SK-N-SH (cell line): ENCODE results near the gene C11orf91. TPM values are rescaled to one million over a fixed set of nuclear protein-coding genes. Genes with fewer than 3 reads are reported as not detected.

Experiments used
- CTCF ChIA-PET: fragments of 300-600, 350-600 bp; formaldehyde crosslinking; extraction: SDS; loops from one replicate; lab custom pipeline; 2021; lab: Yijun Ruan, JAX
- POLR2A ChIA-PET: fragments of 350-600 bp; sonication (Branson Sonifier 250); formaldehyde crosslinking; extraction: SDS; loops from one replicate; lab custom pipeline; 2020; ENCODE audit warnings: antibody characterized with exemption, inconsistent platforms; lab: Yijun Ruan, JAX
- DNase-seq: peaks from one replicate; pipeline ENCODE4 v3.0.0; 2012
- H2AFZ ChIP-seq: fragments of 200-600 bp; sonication (generic); 2 replicates; pipeline ENCODE4 v1.8.1; 2016; ENCODE audit warnings: antibody characterized with exemption, mild to moderate bottlenecking, low read depth
- H3F3A ChIP-seq: fragments of 200-600 bp; sonication (generic); replicated peaks from 2 replicates; pipeline ENCODE3; 2016; ENCODE audit warnings: antibody characterized with exemption, mild to moderate bottlenecking; ENCODE audit not compliant: insufficient read depth
- H3K27ac ChIP-seq, 2 experiments: fragments of 200-500 bp in 1 of 2; fragments of 200-600 bp in 1 of 2; sonication (Bioruptor generic) in 1 of 2; sonication (generic), shearing (Covaris generic) in 1 of 2; 2 replicates each; pipeline versions ENCODE4 v1.5.1 to v1.6.1; 2014 to 2016; ENCODE audit warnings: low read depth in 2 of 2, inconsistent platforms in 1 of 2, low read length in 1 of 2, mild to moderate bottlenecking in 1 of 2, mixed read lengths in 1 of 2
- H3K27me3 ChIP-seq: fragments of 200-600 bp; sonication (generic), shearing (Covaris generic); 2 replicates; pipeline ENCODE4 v1.6.1; 2016; ENCODE audit warnings: mixed run types; ENCODE audit not compliant: insufficient read depth
- H3K36me3 ChIP-seq, 2 experiments: fragments of 200-500 bp in 1 of 2; fragments of 200-600 bp in 1 of 2; sonication (Bioruptor generic) in 1 of 2; sonication (generic) in 1 of 2; replicated peaks in 1 of 2; 2 replicates each; pipeline versions ENCODE3 to v1.5.1; 2014 to 2016; ENCODE audit warnings: low read length in 1 of 2, mild to moderate bottlenecking in 1 of 2; ENCODE audit not compliant: insufficient read depth in 2 of 2, control insufficient read depth in 1 of 2
- H3K4me1 ChIP-seq, 2 experiments: fragments of 200-500 bp in 1 of 2; fragments of 200-600 bp in 1 of 2; sonication (Bioruptor generic) in 1 of 2; sonication (generic), shearing (Covaris generic) in 1 of 2; 2 replicates each; pipeline versions ENCODE4 v1.5.1 to v1.6.1; 2014 to 2016; ENCODE audit warnings: low read depth in 1 of 2, low read length in 1 of 2, mixed run types in 1 of 2; ENCODE audit not compliant: insufficient read depth in 2 of 2, control insufficient read depth in 1 of 2
- H3K4me2 ChIP-seq: fragments of 200-600 bp; sonication (generic), shearing (Covaris generic); 2 replicates; pipeline ENCODE4 v1.6.1; 2017; ENCODE audit warnings: mixed run types
- H3K4me3 ChIP-seq, 2 experiments: fragments of 200-500 bp in 1 of 2; fragments of 200-600 bp in 1 of 2; sonication (Bioruptor generic) in 1 of 2; sonication (generic), shearing (Covaris generic) in 1 of 2; 2 replicates each; pipeline versions ENCODE4 v1.5.1 to v1.8.1; 2014 to 2016; ENCODE audit warnings: low read depth in 2 of 2, inconsistent platforms in 1 of 2, low read length in 1 of 2, mild to moderate bottlenecking in 1 of 2, mixed read lengths in 1 of 2, moderate library complexity in 1 of 2
- H3K79me2 ChIP-seq: fragments of 200-600 bp; sonication (generic); 2 replicates; pipeline ENCODE4 v1.8.1; 2017; ENCODE audit warnings: mild to moderate bottlenecking; ENCODE audit not compliant: insufficient read depth
- H3K9ac ChIP-seq: fragments of 200-600 bp; sonication (generic); 2 replicates; pipeline ENCODE4 v1.6.1; 2017; ENCODE audit warnings: mixed run types
- H3K9me2 ChIP-seq: fragments of 200-600 bp; sonication (generic); 2 replicates; pipeline ENCODE4 v1.6.1; 2017; ENCODE audit warnings: mixed run types
- H3K9me3 ChIP-seq: fragments of 200-600 bp; sonication (generic); 2 replicates; pipeline ENCODE4 v1.6.1; 2017; ENCODE audit warnings: mixed run types, mild to moderate bottlenecking, moderate library complexity
- H4K20me1 ChIP-seq: fragments of 200-600 bp; sonication (generic); 2 replicates; pipeline ENCODE4 v1.6.1; 2017; ENCODE audit warnings: mild to moderate bottlenecking, mixed run types; ENCODE audit not compliant: insufficient read depth
- CHD2 ChIP-seq: fragments of 150-350 bp; IDR thresholded peaks from 2 replicates; pipeline ENCODE4 v1.6.1; 2018; ENCODE audit warnings: low read length; ENCODE audit not compliant: partially characterized antibody
- CTCF ChIP-seq: fragments of 200-600 bp; sonication (generic); IDR thresholded peaks from 2 replicates; pipeline ENCODE4 v1.6.1; 2017; ENCODE audit warnings: antibody characterized with exemption, mild to moderate bottlenecking, moderate library complexity
- ELF1 ChIP-seq: IDR thresholded peaks from 2 replicates; pipeline ENCODE4 v1.4.0; 2012
- FOSL2 ChIP-seq: IDR thresholded peaks from 2 replicates; pipeline ENCODE4 v1.4.0; 2012; ENCODE audit warnings: low read depth, mild to moderate bottlenecking, moderate library complexity, borderline replicate concordance
- FOXJ3 ChIP-seq: sonication (generic); formaldehyde crosslinking; IDR thresholded peaks from 2 replicates; pipeline ENCODE4 v1.5.1; 2020; ENCODE audit warnings: mild to moderate bottlenecking, missing genetic modification reagents
- FOXM1 ChIP-seq: IDR thresholded peaks from 2 replicates; pipeline ENCODE4 v1.4.0; 2012; ENCODE audit warnings: low read depth, mild to moderate bottlenecking
- GABPA ChIP-seq: IDR thresholded peaks from 2 replicates; pipeline ENCODE4 v1.4.0; 2012; ENCODE audit warnings: low read depth, mild to moderate bottlenecking
- GATA2 ChIP-seq: sonication (generic); formaldehyde crosslinking; IDR thresholded peaks from 2 replicates; pipeline ENCODE4 v1.5.0; 2020; ENCODE audit warnings: mild to moderate bottlenecking, missing genetic modification reagents
- IRF3 ChIP-seq: fragments of 150-350 bp; IDR thresholded peaks from 2 replicates; pipeline ENCODE4 v1.6.1; 2016; ENCODE audit warnings: mild to moderate bottlenecking, low read depth, low read length
- JUND ChIP-seq: IDR thresholded peaks from 2 replicates; pipeline ENCODE4 v1.4.0; 2012
- MAX ChIP-seq: IDR thresholded peaks from 2 replicates; pipeline ENCODE4 v1.4.0; 2012; ENCODE audit warnings: low read depth
- MEF2A ChIP-seq: IDR thresholded peaks from 2 replicates; pipeline ENCODE4 v1.4.0; 2012; ENCODE audit warnings: low read depth, borderline replicate concordance
- NFIC ChIP-seq: IDR thresholded peaks from 2 replicates; pipeline ENCODE4 v1.4.0; 2012; ENCODE audit warnings: borderline replicate concordance
- NRF1 ChIP-seq: IDR thresholded peaks from 2 replicates; pipeline ENCODE4 v1.6.1; 2012; ENCODE audit warnings: low read depth, mild to moderate bottlenecking, low read length
- PBX3 ChIP-seq: IDR thresholded peaks from 2 replicates; pipeline ENCODE4; 2012
- POLR2AphosphoS5 ChIP-seq: IDR thresholded peaks from 2 replicates; pipeline ENCODE4 v1.6.1; 2012; ENCODE audit warnings: low read depth, low read length
- RAD21 ChIP-seq: IDR thresholded peaks from 2 replicates; pipeline ENCODE4 v1.6.1; 2012; ENCODE audit warnings: mild to moderate bottlenecking, low read length
- RCOR1 ChIP-seq: fragments of 150-350 bp; IDR thresholded peaks from 2 replicates; pipeline ENCODE4 v1.6.1; 2017; ENCODE audit warnings: antibody characterized with exemption, low read length
- REST ChIP-seq: IDR thresholded peaks from 2 replicates; pipeline ENCODE4 v1.6.1; 2012; ENCODE audit warnings: mild to moderate bottlenecking, low read depth, low read length, moderate library complexity
- RXRA ChIP-seq: IDR thresholded peaks from 2 replicates; pipeline ENCODE4 v1.4.0; 2012; ENCODE audit warnings: low read depth, mild to moderate bottlenecking, borderline replicate concordance
- SMC3 ChIP-seq: IDR thresholded peaks from 2 replicates; pipeline ENCODE4 v1.6.1; 2012; ENCODE audit warnings: low read depth, low read length, improper control_type of control experiment
- TCF12 ChIP-seq: IDR thresholded peaks from 2 replicates; pipeline ENCODE4 v1.4.0; 2012
- YY1 ChIP-seq: IDR thresholded peaks from 2 replicates; pipeline ENCODE4 v1.4.0; 2012; ENCODE audit warnings: low read depth, mild to moderate bottlenecking
- WGBS: methylation state at CpG from one replicate; pipeline ENCODE4 v1.1.6; 2017; ENCODE audit warnings: low lambda C conversion rate; 5-methylcytosine and 5-hydroxymethylcytosine counted together
- polyA plus RNA-seq, 3 experiments: library from polyadenylated mRNA; depleted of rRNA; stranded (reverse); fragments of >200 nt; gene quantifications; 2 replicates each; pipeline ENCODE4 v1.2.3, GENCODE V29; 2012

The C11orf91 gene
- polyA plus RNA-seq, 1 of the 3 experiments (the other 2 are of a cell fraction) = 0.15 TPM

- H3K9ac ChIP-seq = no peak overlapping the region
- TF ChIP-seq NFIC (no peak), CTCF (no peak), RCOR1 (no peak), FOXJ3 (CRISPR knock-in tag) (no peak), GATA2 (CRISPR knock-in tag) (no peak), MAX (no peak), NRF1 (no peak), YY1 (no peak), SMC3 (no peak)
- H3K27ac ChIP-seq = no peak overlapping the region
- no peak overlapping the region for H3K4me2 ChIP-seq
- no peaks in the 10 kb centered on the region for H3K9me2 ChIP-seq
- no peak for DNase-seq
- WGBS = 84% methylated on average over 6 of the region's 6 CpGs
- peaks cover 15% of the 10 kb centered on the region for H3F3A ChIP-seq
- ChIA-PET CTCF (interaction anchor here (2.4 kb wide), 1 partner anchor 24 kb away, joined by 6 read pairs; no protein-coding TSS in a partner anchor), POLR2A (no interaction called here)
- H3K4me3 ChIP-seq = no peak overlapping the region
- H4K20me1 ChIP-seq = no peaks in the 10 kb centered on the region
- peaks cover 34 to 62% of the 10 kb centered on the region in 2 experiments for H3K36me3 ChIP-seq
- H3K27me3 ChIP-seq = no peaks in the 10 kb centered on the region
- no peaks in the 10 kb centered on the region for H3K79me2 ChIP-seq
- no peaks in the 10 kb centered on the region for H3K9me3 ChIP-seq
- H3K4me1 ChIP-seq = peaks cover 0 to 15% of the 10 kb centered on the region in 2 experiments; a peak in 1 of 4 replicates
- no peak overlapping the region for H2AFZ ChIP-seq
These were observed 36.5 kb downstream of the C11orf91 start for GRCh38 chr11:33664166-33664565.

- H3K9me3 ChIP-seq = no peaks in the 10 kb centered on the region
- no peak overlapping the region for H3K4me2 ChIP-seq
- H3K27me3 ChIP-seq = no peaks in the 10 kb centered on the region
- peaks cover 0 to 4% of the 10 kb centered on the region in 2 experiments; a peak in 1 of 4 replicates for H3K4me1 ChIP-seq
- no peak overlapping the region for H2AFZ ChIP-seq
- H3K4me3 ChIP-seq = no peak overlapping the region
- no peaks in the 10 kb centered on the region for H4K20me1 ChIP-seq
- DNase-seq = no peak
- H3F3A ChIP-seq = peaks cover 5% of the 10 kb centered on the region
- no peak overlapping the region for H3K9ac ChIP-seq
- CTCF ChIA-PET = interaction anchor here (2.4 kb wide), 1 partner anchor 25 kb away, joined by 6 read pairs; no protein-coding TSS in a partner anchor
- H3K9me2 ChIP-seq = no peaks in the 10 kb centered on the region
- POLR2A ChIA-PET = no interaction called here
- H3K36me3 ChIP-seq = peaks cover 27 to 55% of the 10 kb centered on the region in 2 experiments
- no peaks in the 10 kb centered on the region for H3K79me2 ChIP-seq
- H3K27ac ChIP-seq = no peak overlapping the region
- TF ChIP-seq RXRA (no peak), MAX (no peak), CHD2 (no peak), POLR2AphosphoS5 (no peak), ELF1 (no peak), REST (no peak), MEF2A (no peak), IRF3 (no peak), GABPA (no peak), FOXM1 (no peak), FOXJ3 (CRISPR knock-in tag) (no peak), SMC3 (no peak), FOSL2 (no peak), TCF12 (no peak), PBX3 (no peak), RAD21 (no peak), JUND (no peak)
These were observed 37.5 kb downstream of the C11orf91 start for GRCh38 chr11:33663121-33663520.
